HEK293T (cell line): Measurements from ENCODE around the gene ACTR2.

Source experiments
- ARNT ChIP-seq: fragments of 450-650 bp; IDR thresholded peaks from 2 replicates; pipeline ENCODE4 v1.6.1; 2017; ENCODE audit warnings: mild to moderate bottlenecking
- BHLHE40 ChIP-seq: fragments of 450-650 bp; IDR thresholded peaks from 2 replicates; pipeline ENCODE4 v1.6.1; 2016; ENCODE audit warnings: mild to moderate bottlenecking, moderate library complexity, borderline replicate concordance
- CTBP1 ChIP-seq: fragments of 450-650 bp; IDR thresholded peaks from 2 replicates; pipeline ENCODE4 v1.6.1; 2016; ENCODE audit warnings: borderline replicate concordance
- FOXK2 ChIP-seq: fragments of 450-650 bp; IDR thresholded peaks from 2 replicates; pipeline ENCODE4 v1.6.1; 2016; ENCODE audit warnings: mild to moderate bottlenecking
- HDGF ChIP-seq: fragments of 450-650 bp; IDR thresholded peaks from 2 replicates; pipeline ENCODE4 v1.6.1; 2017; ENCODE audit warnings: antibody characterized with exemption, borderline replicate concordance
- NFRKB ChIP-seq: fragments of 450-650 bp; IDR thresholded peaks from 2 replicates; pipeline ENCODE4 v1.6.1; 2016; ENCODE audit warnings: mild to moderate bottlenecking, moderate library complexity
- SUZ12 ChIP-seq: fragments of 450-650 bp; IDR thresholded peaks from 2 replicates; pipeline ENCODE4 v1.6.1; 2016; ENCODE audit warnings: mild to moderate bottlenecking

DNA sequence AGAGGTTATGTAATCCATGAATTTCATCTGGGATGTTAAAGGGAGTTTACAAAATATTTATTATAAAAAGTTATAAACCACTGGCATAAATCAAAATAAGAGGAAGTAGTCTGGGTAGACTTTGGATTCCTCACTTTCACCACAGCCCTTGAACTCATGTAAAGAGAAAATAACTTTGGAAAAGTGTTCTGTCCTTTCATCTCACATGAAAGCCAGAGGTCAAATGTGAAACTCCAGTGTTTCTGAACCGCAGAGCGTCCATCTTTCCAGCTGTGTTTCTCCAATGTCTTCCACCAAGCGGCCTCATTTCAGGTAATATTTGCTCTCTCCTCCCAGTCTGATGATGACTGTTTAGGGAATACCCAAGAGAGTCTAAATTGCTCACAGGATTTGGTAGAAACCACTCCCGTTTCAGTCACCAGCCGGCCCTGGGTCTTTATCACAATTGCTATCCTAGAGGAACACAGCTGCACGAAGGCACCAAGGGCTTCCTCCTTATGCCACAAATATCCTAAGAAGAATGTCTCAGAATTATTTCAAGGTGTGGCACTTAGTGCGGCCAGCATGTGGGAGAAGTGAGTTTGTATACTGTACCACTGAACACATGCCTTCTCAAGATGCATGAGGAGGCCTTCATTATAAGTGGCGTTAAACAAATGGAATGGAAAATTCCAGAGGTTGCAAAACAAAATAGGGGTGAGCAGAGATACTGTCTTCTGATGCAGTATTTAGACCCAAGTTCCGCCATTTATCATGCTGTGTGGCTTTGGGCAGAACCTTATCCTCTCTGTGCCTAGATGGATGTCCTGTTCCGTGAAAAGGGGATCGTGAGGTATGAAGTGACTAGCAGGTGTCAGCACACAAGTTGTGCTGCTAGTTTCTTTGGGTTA lies 63.8 kb downstream of the ACTR2 start:
- TF ChIP-seq FOXK2 (no peak), BHLHE40 (no peak), HDGF (no peak), SUZ12 (no peak), CTBP1 (no peak), NFRKB (no peak), ARNT (no peak)
